ENCODE measurements around the gene AANAT.
A peak's percentile ranks its signal among the peaks of the same experiment; 100 is the strongest.

Gene AANAT

GRCh38 chr17:76468634-76469010 is 1.2 kb downstream of the AANAT start:
- no peak for DNase-seq (ENCODE audit: low read depth)

GRCh38 chr17:76469076-76469990 is 1.9 kb downstream of the AANAT start:
- no peak for DNase-seq (ENCODE audit: low read depth)

GRCh38 chr17:76469991-76470739 is 2.8 kb downstream of the AANAT start:
- no peak for DNase-seq (ENCODE audit: low read depth)

GRCh38 chr17:76471498-76472257 is 4.3 kb downstream of the AANAT start:
- no peak for DNase-seq (ENCODE audit: low read depth)

- DNase-seq (ENCODE audit: low read depth): no peak
These were observed 4.8 kb downstream of the AANAT start for GRCh38 chr17:76472258-76472645.

GRCh38 chr17:76472726-76473125 is 5.3 kb downstream of the AANAT start:
- DNase-seq (ENCODE audit: low read depth): no peak

- DNase-seq (ENCODE audit: low read depth): peak; percentile 47
These were observed 6.2 kb downstream of the AANAT start for GRCh38 chr17:76473541-76473985.

- DNase-seq (ENCODE audit: low read depth): no peak
These were observed 6.8 kb downstream of the AANAT start for GRCh38 chr17:76474238-76474637.

- no peak for DNase-seq (ENCODE audit: low read depth)
These were observed 7.5 kb downstream of the AANAT start for GRCh38 chr17:76474894-76475293.

GRCh38 chr17:76475302-76475701 is 7.9 kb downstream of the AANAT start:
- DNase-seq (ENCODE audit: low read depth): no peak

GRCh38 chr17:76476736-76477135 is 9.3 kb downstream of the AANAT start:
- DNase-seq (ENCODE audit: low read depth): no peak

GRCh38 chr17:76477576-76477975 is 10.2 kb downstream of the AANAT start:
- DNase-seq (ENCODE audit: low read depth): no peak

- DNase-seq (ENCODE audit: low read depth): no peak
These were observed 10.7 kb downstream of the AANAT start for GRCh38 chr17:76478097-76478496.

- DNase-seq (ENCODE audit: low read depth): no peak
These were observed 11.5 kb downstream of the AANAT start for GRCh38 chr17:76478730-76479514.

- no peak for DNase-seq (ENCODE audit: low read depth)
These were observed 12.2 kb downstream of the AANAT start for GRCh38 chr17:76479515-76480060.

GRCh38 chr17:76480632-76481031 is 13.2 kb downstream of the AANAT start:
- no peak for DNase-seq (ENCODE audit: low read depth)

GRCh38 chr17:76481071-76481655 is 13.8 kb downstream of the AANAT start:
- DNase-seq (ENCODE audit: low read depth): no peak

GRCh38 chr17:76484228-76484725 is 16.9 kb downstream of the AANAT start:
- DNase-seq (ENCODE audit: low read depth): no peak

GRCh38 chr17:76485569-76485968 is 18.2 kb downstream of the AANAT start:
- DNase-seq (ENCODE audit: low read depth): peak; percentile 54

- no peak for DNase-seq (ENCODE audit: low read depth)
These were observed 20.2 kb downstream of the AANAT start for GRCh38 chr17:76487451-76488192.

Measured in ELR (cell line).